Mucosa of stomach (tissue), 1 donor: ENCODE measurements around the gene SLC6A18.

ENCODE experiments used
- H3K27me3 ChIP-seq: one replicate; pipeline ENCODE4 v1.7.0; 2013; ENCODE audit warnings: mild to moderate bottlenecking, low read length; ENCODE audit not compliant: control insufficient read depth, insufficient read depth
- H3K36me3 ChIP-seq: one replicate; pipeline ENCODE4 v1.7.0; 2013; ENCODE audit warnings: low read length; ENCODE audit not compliant: control insufficient read depth, insufficient read depth
- H3K4me1 ChIP-seq: one replicate; pipeline ENCODE4 v1.7.0; 2013; ENCODE audit warnings: mild to moderate bottlenecking, low read length; ENCODE audit not compliant: control insufficient read depth, insufficient read depth
- H3K4me3 ChIP-seq: one replicate; pipeline ENCODE4 v1.7.0; 2013; ENCODE audit warnings: low read length
- H3K9ac ChIP-seq: one replicate; pipeline ENCODE4 v1.7.0; 2013; ENCODE audit warnings: mild to moderate bottlenecking, low read length, moderate library complexity
- H3K9me3 ChIP-seq: one replicate; pipeline ENCODE4 v1.7.0; 2013; ENCODE audit warnings: mild to moderate bottlenecking, low read length, moderate library complexity; ENCODE audit not compliant: control insufficient read depth
- donor health status: Pancreatic carcinoma.

The SLC6A18 gene

GRCh38 chr5:1225081-1225480, at the start of gene SLC6A18:
TSS of gene SLC6A18 (plus strand) at chr5:1225381. CDS start at chr5:1225478, 97 bp downstream.
- peaks cover 3% of the 10 kb centered on the region for H3K27me3 ChIP-seq
- no peak within 1 kb of the TSS for H3K4me3 ChIP-seq
- no peaks in the 10 kb centered on the region for H3K4me1 ChIP-seq
- H3K9me3 ChIP-seq, result no peaks in the 10 kb centered on the region
- H3K9ac ChIP-seq, result no peak within 1 kb of the TSS
- no peaks in the 10 kb centered on the region for H3K36me3 ChIP-seq

GRCh38 chr5:1175801-1176472, 49.2 kb upstream of the SLC6A18 start:
- no peaks in the 10 kb centered on the region for H3K27me3 ChIP-seq
- H3K4me1 ChIP-seq, result no peaks in the 10 kb centered on the region

GRCh38 chr5:1176473-1177391, 48.4 kb upstream of the SLC6A18 start:
- Histone ChIP-seq H3K4me1 (peaks cover 7% of the 10 kb centered on the region), H3K4me3 (no peak overlapping the region), H3K9me3 (no peaks in the 10 kb centered on the region), H3K36me3 (no peaks in the 10 kb centered on the region), H3K9ac (no peak overlapping the region), H3K27me3 (no peaks in the 10 kb centered on the region)

More at GRCh38 chr5:1175801-1176472, 49.2 kb upstream of the SLC6A18 start:
- Histone ChIP-seq H3K9me3 (no peaks in the 10 kb centered on the region), H3K36me3 (no peaks in the 10 kb centered on the region), H3K9ac (no peak overlapping the region), H3K4me3 (no peak overlapping the region)

GRCh38 chr5:1177826-1178528, 47.2 kb upstream of the SLC6A18 start:
- Histone ChIP-seq H3K9ac (no peak overlapping the region), H3K27me3 (no peaks in the 10 kb centered on the region), H3K4me1 (peaks cover 14% of the 10 kb centered on the region), H3K4me3 (no peak overlapping the region), H3K36me3 (no peaks in the 10 kb centered on the region), H3K9me3 (no peaks in the 10 kb centered on the region)

GRCh38 chr5:1178529-1179382, 46.4 kb upstream of the SLC6A18 start:
- Histone ChIP-seq H3K9me3 (no peaks in the 10 kb centered on the region), H3K4me1 (peaks cover 22% of the 10 kb centered on the region), H3K9ac (no peak overlapping the region), H3K27me3 (no peaks in the 10 kb centered on the region), H3K4me3 (no peak overlapping the region), H3K36me3 (no peaks in the 10 kb centered on the region)

- H3K9me3 ChIP-seq, result no peaks in the 10 kb centered on the region
- H3K9ac ChIP-seq, result no peak overlapping the region
- no peak overlapping the region for H3K4me3 ChIP-seq
- no peaks in the 10 kb centered on the region for H3K27me3 ChIP-seq
- H3K4me1 ChIP-seq, result peaks cover 28% of the 10 kb centered on the region
- H3K36me3 ChIP-seq, result no peaks in the 10 kb centered on the region
Observed at GRCh38 chr5:1179383-1179715, 45.8 kb upstream of the SLC6A18 start.

GRCh38 chr5:1180096-1180495, 45.1 kb upstream of the SLC6A18 start:
- no peaks in the 10 kb centered on the region for H3K27me3 ChIP-seq
- no peak overlapping the region for H3K9ac ChIP-seq
- H3K4me1 ChIP-seq, result peaks cover 28% of the 10 kb centered on the region
- no peaks in the 10 kb centered on the region for H3K36me3 ChIP-seq
- no peaks in the 10 kb centered on the region for H3K9me3 ChIP-seq
- no peak overlapping the region for H3K4me3 ChIP-seq

GRCh38 chr5:1180841-1181271, 44.3 kb upstream of the SLC6A18 start:
- Histone ChIP-seq H3K4me1 (peaks cover 32% of the 10 kb centered on the region), H3K9me3 (no peaks in the 10 kb centered on the region), H3K4me3 (no peak overlapping the region), H3K27me3 (no peaks in the 10 kb centered on the region), H3K9ac (no peak overlapping the region), H3K36me3 (no peaks in the 10 kb centered on the region)

- Histone ChIP-seq H3K9me3 (no peaks in the 10 kb centered on the region), H3K36me3 (no peaks in the 10 kb centered on the region), H3K4me1 (peaks cover 41% of the 10 kb centered on the region), H3K9ac (no peak overlapping the region), H3K4me3 (no peak overlapping the region), H3K27me3 (no peaks in the 10 kb centered on the region)
Observed at GRCh38 chr5:1181451-1182359, 43.5 kb upstream of the SLC6A18 start.

- H3K4me3 ChIP-seq, result no peak overlapping the region
Observed at GRCh38 chr5:1182360-1182632, 42.9 kb upstream of the SLC6A18 start.

More at GRCh38 chr5:1182360-1182632, 42.9 kb upstream of the SLC6A18 start:
- no peaks in the 10 kb centered on the region for H3K36me3 ChIP-seq
- peaks cover 42% of the 10 kb centered on the region for H3K4me1 ChIP-seq
- no peaks in the 10 kb centered on the region for H3K9me3 ChIP-seq
- H3K27me3 ChIP-seq, result no peaks in the 10 kb centered on the region
- no peak overlapping the region for H3K9ac ChIP-seq
